Stomach (tissue), 4 donors: ENCODE results near the gene PDS5A.

Experiments used
- CTCF ChIP-seq, 7 experiments: fragments of 450-650 bp in 4 of 7; fragments of 200-600 bp in 3 of 7; sonication (generic) in 3 of 7; IDR thresholded peaks; one replicate each; pipeline ENCODE4 v1.5.1; 2016 to 2019; ENCODE audit warnings: antibody characterized with exemption in 7 of 7, control low read depth in 2 of 7, mild to moderate bottlenecking in 1 of 7
- EP300 ChIP-seq: sonication (generic); formaldehyde crosslinking; IDR thresholded peaks from one replicate; pipeline ENCODE4 v1.6.1; 2017; ENCODE audit warnings: antibody characterized with exemption
- POLR2A ChIP-seq, 4 donors: fragments of 450-650 bp; IDR thresholded peaks; one replicate each; pipeline ENCODE4 v1.6.1; 2016; ENCODE audit warnings: antibody characterized with exemption in 4 of 4, control low read depth in 2 of 4, mild to moderate bottlenecking in 1 of 4, moderate library complexity in 1 of 4

- TF ChIP-seq POLR2A (IDR thresholded peaks at IDR 0.05) = no peak
- TF ChIP-seq EP300 = no peak
- no peak for TF ChIP-seq CTCF (IDR thresholded peaks at IDR 0.05)
Observed at GRCh38 chr4:39865280-39865679, 112.4 kb downstream of the PDS5A start.
